ENCODE measurements around the gene FBXO21.

The FBXO21 gene

DNA sequence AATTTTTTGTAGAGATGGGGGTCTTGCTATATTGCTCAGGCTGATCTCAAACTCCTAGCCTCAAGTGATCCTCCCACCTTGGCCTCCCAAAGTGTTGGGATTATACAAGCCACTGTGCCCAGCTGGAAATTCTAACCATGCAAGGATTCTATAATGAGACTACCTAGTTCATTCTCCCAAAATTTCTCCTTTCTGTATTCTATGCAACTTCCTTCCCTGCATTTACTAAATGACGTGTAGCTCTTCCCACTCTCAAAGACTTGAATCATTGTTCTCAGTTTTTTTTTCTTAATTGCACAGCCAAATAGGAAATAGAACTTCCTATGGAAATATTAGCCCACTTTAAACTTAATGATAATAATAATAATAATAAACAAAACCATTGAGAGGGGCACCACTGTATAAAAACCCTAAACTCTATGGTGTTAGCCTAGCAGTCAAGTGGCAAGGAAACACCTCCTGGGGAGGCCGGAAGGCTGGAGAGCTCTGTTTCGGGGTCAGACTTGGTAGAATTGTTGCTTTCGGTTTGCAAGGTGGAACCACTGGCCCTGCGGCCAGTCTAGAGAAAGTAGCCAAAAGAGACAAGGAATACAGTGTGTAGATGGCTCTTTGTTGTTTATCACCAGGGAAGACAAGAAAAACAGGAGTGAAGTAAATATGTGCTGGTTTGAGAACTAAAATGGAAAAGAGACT lies 51.1 kb downstream of the FBXO21 start:
- no peak overlapping the region for H3K27ac ChIP-seq (ENCODE audit: low read depth, low read length)
- H3K79me2 ChIP-seq (ENCODE audit: control insufficient read depth, insufficient read depth, low read length, unreplicated experiment) = no peaks in the 10 kb centered on the region
- no peaks in the 10 kb centered on the region for H3K27me3 ChIP-seq (ENCODE audit: insufficient read depth, low read length)
- H2AFZ ChIP-seq (ENCODE audit: low read length, unreplicated experiment) = no peak overlapping the region
- no peaks in the 10 kb centered on the region for H3K4me1 ChIP-seq (ENCODE audit: control insufficient read depth, insufficient read depth, low read length, unreplicated experiment)
- peaks cover 3% of the 10 kb centered on the region; the same call in 1 of the 2 replicates for H3K36me3 ChIP-seq (ENCODE audit: insufficient read depth, low read length)
- no peak overlapping the region for H3K4me3 ChIP-seq (ENCODE audit: low read depth, low read length)

DNA sequence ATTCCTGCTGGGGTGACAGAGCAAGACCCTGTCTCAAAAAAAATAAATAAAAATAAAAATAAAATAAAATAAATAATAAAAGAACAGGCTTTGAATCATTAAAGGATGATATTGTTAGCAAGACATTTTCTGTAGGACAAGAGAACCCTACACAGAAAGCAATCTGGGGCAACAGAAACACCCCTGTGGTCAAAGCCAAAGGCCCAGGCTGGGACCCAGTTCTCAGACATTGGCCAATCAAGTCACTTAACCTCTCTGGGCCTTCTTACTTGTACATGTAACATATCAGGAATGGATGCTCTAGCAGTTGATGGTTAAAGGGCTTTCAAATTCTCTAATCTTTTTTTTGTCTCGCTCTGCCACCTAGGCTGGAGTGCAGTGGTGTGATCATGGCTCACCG lies 55.5 kb downstream of the FBXO21 start:
- Histone ChIP-seq H3K79me2 (ENCODE audit: control insufficient read depth, insufficient read depth, low read length, unreplicated experiment) (no peaks in the 10 kb centered on the region), H2AFZ (ENCODE audit: low read length, unreplicated experiment) (no peak overlapping the region), H3K27ac (ENCODE audit: low read depth, low read length) (no peak overlapping the region), H3K4me1 (ENCODE audit: control insufficient read depth, insufficient read depth, low read length, unreplicated experiment) (no peaks in the 10 kb centered on the region), H3K36me3 (ENCODE audit: insufficient read depth, low read length) (no peaks in the 10 kb centered on the region), H3K27me3 (ENCODE audit: insufficient read depth, low read length) (peaks cover 6% of the 10 kb centered on the region; the same call in 1 of the 2 replicates), H3K4me3 (ENCODE audit: low read depth, low read length) (no peak overlapping the region)

DNA sequence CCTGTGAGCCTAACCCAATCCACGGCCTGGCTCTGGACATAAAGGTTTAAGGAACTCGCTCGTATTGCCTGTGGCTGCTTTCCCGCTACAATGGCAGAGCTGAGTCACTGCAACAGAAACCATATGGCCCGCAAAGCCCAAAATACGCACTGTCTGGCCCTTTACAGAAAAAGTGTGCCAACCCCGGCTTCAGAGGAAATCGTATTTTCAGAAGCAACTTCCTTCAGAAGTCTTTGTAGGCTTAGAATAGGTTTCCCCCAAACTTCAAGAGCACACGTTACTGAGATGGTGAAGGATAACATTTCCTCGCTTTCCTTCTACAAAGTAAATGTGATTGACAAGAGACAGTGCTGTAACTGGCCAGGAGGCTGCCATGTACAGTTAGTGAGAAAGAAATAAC lies 56.2 kb downstream of the FBXO21 start:
- H2AFZ ChIP-seq (ENCODE audit: low read length, unreplicated experiment) = no peak overlapping the region

DNA sequence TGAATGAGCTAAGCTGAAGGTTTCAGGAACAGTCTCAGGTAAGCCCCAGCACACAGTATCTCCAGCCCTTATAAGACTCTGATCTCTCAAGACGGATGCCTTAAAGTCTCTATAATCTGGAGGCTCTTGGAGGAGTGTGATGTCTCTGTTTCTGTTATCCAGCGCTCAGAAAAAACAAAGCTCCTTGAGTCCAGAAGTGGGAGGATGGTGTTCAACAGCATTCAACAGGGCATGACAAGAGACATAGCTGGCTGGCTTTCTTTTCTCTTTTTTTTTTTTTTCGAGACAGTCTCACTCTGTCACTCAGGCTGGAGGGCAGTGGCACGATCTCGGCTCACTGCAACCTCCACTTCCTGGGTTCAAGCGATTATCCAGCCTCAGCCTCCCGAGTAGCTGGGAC lies 59.5 kb downstream of the FBXO21 start:
- no peak overlapping the region for H3K4me3 ChIP-seq (ENCODE audit: low read depth, low read length)
- no peak overlapping the region for H3K27ac ChIP-seq (ENCODE audit: low read depth, low read length)
- H3K36me3 ChIP-seq (ENCODE audit: insufficient read depth, low read length) = no peaks in the 10 kb centered on the region
- peaks cover 6% of the 10 kb centered on the region; the same call in 1 of the 2 replicates for H3K27me3 ChIP-seq (ENCODE audit: insufficient read depth, low read length)
- H3K4me1 ChIP-seq (ENCODE audit: control insufficient read depth, insufficient read depth, low read length, unreplicated experiment) = no peaks in the 10 kb centered on the region
- H3K79me2 ChIP-seq (ENCODE audit: control insufficient read depth, insufficient read depth, low read length, unreplicated experiment) = no peaks in the 10 kb centered on the region
- H2AFZ ChIP-seq (ENCODE audit: low read length, unreplicated experiment) = no peak overlapping the region

More for the DNA sequence above, 56.2 kb downstream of the FBXO21 start:
- Histone ChIP-seq H3K36me3 (ENCODE audit: insufficient read depth, low read length) (no peaks in the 10 kb centered on the region), H3K27me3 (ENCODE audit: insufficient read depth, low read length) (peaks cover 6% of the 10 kb centered on the region; the same call in 1 of the 2 replicates), H3K4me1 (ENCODE audit: control insufficient read depth, insufficient read depth, low read length, unreplicated experiment) (no peaks in the 10 kb centered on the region), H3K79me2 (ENCODE audit: control insufficient read depth, insufficient read depth, low read length, unreplicated experiment) (no peaks in the 10 kb centered on the region), H3K27ac (ENCODE audit: low read depth, low read length) (no peak overlapping the region), H3K4me3 (ENCODE audit: low read depth, low read length) (no peak overlapping the region)

DNA sequence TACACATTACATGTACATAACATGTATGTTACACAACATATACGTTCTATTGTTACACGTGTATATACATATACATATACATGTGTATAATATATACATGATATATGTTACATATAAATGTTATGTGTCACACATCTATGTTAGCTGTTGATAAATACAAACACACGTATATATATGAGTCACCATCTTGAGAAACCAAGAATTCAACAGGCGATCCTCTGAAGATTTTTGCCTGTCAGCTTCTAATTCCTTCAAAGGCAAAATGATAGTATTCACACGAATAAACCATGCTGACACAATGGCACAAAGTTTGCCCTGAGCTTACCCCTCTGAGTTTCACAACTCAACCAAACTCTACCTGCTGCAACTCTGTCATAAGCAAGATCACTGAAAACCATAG lies 60.9 kb downstream of the FBXO21 start:
- H3K4me1 ChIP-seq (ENCODE audit: control insufficient read depth, insufficient read depth, low read length, unreplicated experiment) = peaks cover 8% of the 10 kb centered on the region
- no peaks in the 10 kb centered on the region for H3K79me2 ChIP-seq (ENCODE audit: control insufficient read depth, insufficient read depth, low read length, unreplicated experiment)
- no peak overlapping the region for H2AFZ ChIP-seq (ENCODE audit: low read length, unreplicated experiment)
- H3K4me3 ChIP-seq (ENCODE audit: low read depth, low read length) = no peak overlapping the region
- peaks cover 6% of the 10 kb centered on the region; the same call in 1 of the 2 replicates for H3K27me3 ChIP-seq (ENCODE audit: insufficient read depth, low read length)
- H3K27ac ChIP-seq (ENCODE audit: low read depth, low read length) = no peak overlapping the region
- no peaks in the 10 kb centered on the region for H3K36me3 ChIP-seq (ENCODE audit: insufficient read depth, low read length)

DNA sequence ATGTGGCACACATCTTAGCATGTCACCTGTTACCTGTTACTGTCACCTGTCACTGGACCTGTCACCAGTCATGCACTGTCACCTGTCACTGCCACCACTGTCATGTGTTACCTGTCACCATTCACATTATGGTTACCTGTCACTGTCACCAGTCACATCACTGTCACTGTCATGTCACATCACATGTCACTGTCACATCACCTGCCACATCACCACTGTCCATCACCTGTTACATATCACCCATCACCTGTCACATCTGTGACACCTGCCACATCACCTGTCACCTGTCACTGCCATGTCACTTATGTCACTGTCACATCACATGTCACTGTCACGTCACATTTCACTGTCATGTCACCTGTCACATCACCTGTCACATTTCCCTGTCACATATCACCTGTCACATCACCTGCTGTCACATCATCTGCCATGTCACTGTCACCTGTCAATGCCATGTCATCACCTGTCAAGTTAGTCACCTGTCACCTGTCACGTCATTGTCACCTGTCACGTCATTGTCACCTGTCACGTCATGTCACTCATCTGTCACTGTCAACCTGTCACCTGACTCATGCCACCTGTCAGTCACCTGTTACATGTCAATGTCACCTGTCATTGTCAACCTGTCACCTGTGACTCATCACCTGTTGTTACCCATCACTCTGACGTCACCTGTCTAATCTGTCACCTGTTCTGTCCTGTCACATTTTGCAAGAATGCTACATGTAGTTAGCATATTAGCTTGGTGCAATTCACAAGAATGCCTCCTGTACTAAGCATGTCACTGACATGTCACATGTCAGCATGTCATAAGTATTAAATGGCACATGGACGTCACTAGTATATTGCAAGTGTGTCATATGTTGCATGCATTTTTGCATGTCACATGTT lies 62.1 kb downstream of the FBXO21 start:
- Histone ChIP-seq H3K27ac (ENCODE audit: low read depth, low read length) (no peak overlapping the region), H3K79me2 (ENCODE audit: control insufficient read depth, insufficient read depth, low read length, unreplicated experiment) (no peaks in the 10 kb centered on the region), H3K27me3 (ENCODE audit: insufficient read depth, low read length) (peaks cover 6% of the 10 kb centered on the region; the same call in 1 of the 2 replicates), H3K4me1 (ENCODE audit: control insufficient read depth, insufficient read depth, low read length, unreplicated experiment) (peaks cover 8% of the 10 kb centered on the region), H3K36me3 (ENCODE audit: insufficient read depth, low read length) (no peaks in the 10 kb centered on the region), H3K4me3 (ENCODE audit: low read depth, low read length) (no peak overlapping the region), H2AFZ (ENCODE audit: low read length, unreplicated experiment) (no peak overlapping the region)

DNA sequence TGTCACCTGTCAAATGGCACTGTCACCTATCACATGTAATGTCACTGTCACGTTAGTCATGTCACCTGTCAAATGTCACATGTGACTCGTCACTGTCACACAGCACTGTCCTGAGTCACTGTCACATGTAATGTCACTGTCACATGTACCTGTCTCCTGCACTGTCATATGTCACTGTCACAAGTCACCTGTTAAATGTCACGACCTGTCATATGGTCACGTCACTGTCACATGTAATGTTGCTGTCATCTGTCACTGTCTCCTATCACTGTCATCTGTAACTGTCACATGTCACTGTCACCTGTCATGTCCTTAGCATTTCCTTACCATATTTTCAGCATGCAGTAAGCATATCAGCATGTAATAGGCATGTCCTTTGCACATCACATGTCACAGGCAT lies 63.9 kb downstream of the FBXO21 start:
- Histone ChIP-seq H3K4me1 (ENCODE audit: control insufficient read depth, insufficient read depth, low read length, unreplicated experiment) (peaks cover 8% of the 10 kb centered on the region), H2AFZ (ENCODE audit: low read length, unreplicated experiment) (no peak overlapping the region), H3K36me3 (ENCODE audit: insufficient read depth, low read length) (no peaks in the 10 kb centered on the region), H3K27me3 (ENCODE audit: insufficient read depth, low read length) (peaks cover 6% of the 10 kb centered on the region; the same call in 1 of the 2 replicates), H3K79me2 (ENCODE audit: control insufficient read depth, insufficient read depth, low read length, unreplicated experiment) (no peaks in the 10 kb centered on the region), H3K27ac (ENCODE audit: low read depth, low read length) (no peak overlapping the region), H3K4me3 (ENCODE audit: low read depth, low read length) (no peak overlapping the region)

DNA sequence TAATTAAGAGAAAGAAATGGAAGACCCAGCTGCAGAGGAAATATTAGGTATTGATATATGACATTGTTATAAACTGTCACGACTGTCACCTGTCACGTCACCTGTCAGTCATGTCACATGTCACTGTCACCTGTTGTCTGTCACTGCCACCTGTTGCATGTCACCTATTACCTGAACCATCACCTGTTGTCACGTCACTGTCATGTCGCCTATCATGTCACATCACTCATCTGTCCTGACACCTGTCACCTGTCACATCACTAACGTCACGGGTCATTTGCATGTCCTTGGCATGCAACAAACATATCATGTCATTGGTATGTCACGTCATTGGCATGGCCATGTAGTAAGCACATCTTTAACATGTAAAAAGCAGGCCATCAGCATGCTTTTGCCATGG lies 64.5 kb downstream of the FBXO21 start:
- Histone ChIP-seq H3K27me3 (ENCODE audit: insufficient read depth, low read length) (peaks cover 6% of the 10 kb centered on the region; the same call in 1 of the 2 replicates), H3K79me2 (ENCODE audit: control insufficient read depth, insufficient read depth, low read length, unreplicated experiment) (no peaks in the 10 kb centered on the region), H3K4me3 (ENCODE audit: low read depth, low read length) (no peak overlapping the region), H3K36me3 (ENCODE audit: insufficient read depth, low read length) (no peaks in the 10 kb centered on the region), H2AFZ (ENCODE audit: low read length, unreplicated experiment) (no peak overlapping the region), H3K27ac (ENCODE audit: low read depth, low read length) (no peak overlapping the region), H3K4me1 (ENCODE audit: control insufficient read depth, insufficient read depth, low read length, unreplicated experiment) (peaks cover 8% of the 10 kb centered on the region)

DNA sequence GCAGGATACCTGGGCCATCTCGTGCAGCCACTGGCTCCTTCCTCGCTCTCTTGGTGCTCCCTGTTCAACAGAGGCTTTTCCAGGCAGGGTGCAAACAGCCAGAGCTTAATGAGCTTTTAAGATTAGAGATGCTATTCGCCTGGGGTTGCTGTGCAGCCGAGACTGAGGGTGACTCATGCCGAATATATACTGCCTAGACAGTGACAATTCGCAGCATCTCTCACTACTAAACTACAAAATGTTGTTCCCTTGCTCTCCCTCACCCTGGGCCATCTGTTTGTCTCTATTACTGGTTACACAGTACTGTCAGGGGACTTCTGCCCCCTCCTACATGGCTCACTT lies 65.0 kb downstream of the FBXO21 start:
- Histone ChIP-seq H3K4me3 (ENCODE audit: low read depth, low read length) (no peak overlapping the region), H3K27me3 (ENCODE audit: insufficient read depth, low read length) (peaks cover 3% of the 10 kb centered on the region; the same call in 1 of the 2 replicates), H3K4me1 (ENCODE audit: control insufficient read depth, insufficient read depth, low read length, unreplicated experiment) (peaks cover 8% of the 10 kb centered on the region), H2AFZ (ENCODE audit: low read length, unreplicated experiment) (no peak overlapping the region), H3K36me3 (ENCODE audit: insufficient read depth, low read length) (no peaks in the 10 kb centered on the region), H3K79me2 (ENCODE audit: control insufficient read depth, insufficient read depth, low read length, unreplicated experiment) (no peaks in the 10 kb centered on the region), H3K27ac (ENCODE audit: low read depth, low read length) (no peak overlapping the region)

DNA sequence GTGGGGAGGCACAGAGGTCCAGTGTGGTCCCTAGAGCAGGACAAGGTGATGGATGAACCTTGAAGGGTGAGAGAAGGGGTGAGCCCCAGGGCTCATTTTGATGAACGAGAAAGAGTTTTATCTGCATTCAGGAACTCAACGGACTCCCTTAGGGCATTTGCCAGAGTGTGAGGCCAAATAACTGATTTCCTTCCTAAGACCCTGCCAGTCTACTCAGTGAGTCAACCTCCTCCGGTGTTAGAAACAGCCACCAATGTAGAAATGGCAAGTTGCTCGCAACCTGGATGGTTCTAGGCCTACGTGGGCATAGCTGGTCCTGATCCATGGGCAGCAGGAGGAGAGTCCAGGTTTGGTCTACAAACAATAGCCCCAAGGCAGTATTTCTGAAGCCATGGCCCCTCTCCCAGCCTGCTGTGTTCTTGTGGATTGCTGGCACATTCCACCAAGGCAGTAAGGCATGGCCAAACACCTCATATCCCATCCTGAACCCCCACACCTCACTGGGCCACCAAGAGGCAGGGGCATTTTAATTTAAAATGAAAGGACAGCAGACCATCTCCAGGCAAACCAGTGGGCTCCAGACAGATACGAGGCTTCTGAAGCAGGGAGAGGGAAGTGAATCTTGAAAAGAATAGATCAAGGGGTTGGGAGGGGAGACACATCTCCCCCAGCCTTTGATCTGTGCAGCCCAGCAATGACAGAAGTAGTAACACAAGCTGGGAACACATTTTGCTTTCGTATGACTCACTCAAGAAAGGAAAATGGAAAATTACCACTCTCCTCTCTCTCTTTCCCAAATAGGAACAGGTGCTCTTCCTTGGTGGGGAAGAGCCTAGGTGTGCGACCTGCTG lies 65.6 kb downstream of the FBXO21 start:
- Histone ChIP-seq H3K79me2 (ENCODE audit: control insufficient read depth, insufficient read depth, low read length, unreplicated experiment) (no peaks in the 10 kb centered on the region), H2AFZ (ENCODE audit: low read length, unreplicated experiment) (no peak overlapping the region), H3K36me3 (ENCODE audit: insufficient read depth, low read length) (no peaks in the 10 kb centered on the region), H3K4me1 (ENCODE audit: control insufficient read depth, insufficient read depth, low read length, unreplicated experiment) (peaks cover 8% of the 10 kb centered on the region), H3K27me3 (ENCODE audit: insufficient read depth, low read length) (no peaks in the 10 kb centered on the region), H3K4me3 (ENCODE audit: low read depth, low read length) (no peak overlapping the region), H3K27ac (ENCODE audit: low read depth, low read length) (no peak overlapping the region)

All from ACC112 (cell line).